Activated CD4-positive, alpha-beta T cell treated with anti-CD3 and anti-CD28 coated beads for 4 hours (primary cell): ENCODE data around the gene DERL3.

Experiments
- DNase-seq, 2 donors: peaks; one replicate each; pipeline ENCODE4 v3.0.0-alpha.2; 2020

DERL3 gene

DNA sequence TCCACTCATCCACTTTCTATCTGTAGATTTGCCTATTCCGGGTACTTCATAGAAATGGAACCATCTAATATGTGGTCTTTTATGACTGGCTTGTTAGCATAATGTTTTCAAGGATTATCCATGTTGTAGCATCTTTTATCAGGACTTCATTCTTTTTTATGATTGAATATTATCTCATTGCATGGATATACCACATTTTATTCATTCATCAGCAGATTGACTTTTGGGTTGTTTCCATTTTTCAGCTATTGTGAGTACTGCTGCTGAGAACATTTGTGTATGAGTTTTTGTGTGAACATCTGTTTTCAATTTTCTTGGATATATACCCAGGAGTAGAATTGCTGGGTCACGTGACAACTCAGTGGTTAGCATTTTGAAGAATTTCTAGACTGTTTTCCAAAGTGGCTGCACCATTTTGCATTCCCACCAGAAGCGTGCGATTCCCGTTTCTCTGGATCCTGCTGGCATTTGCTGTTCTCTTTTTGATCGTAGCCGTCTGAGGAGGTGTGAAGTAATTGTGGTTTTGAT, 8.9 kb downstream of the DERL3 start:
- no peak for DNase-seq

DNA sequence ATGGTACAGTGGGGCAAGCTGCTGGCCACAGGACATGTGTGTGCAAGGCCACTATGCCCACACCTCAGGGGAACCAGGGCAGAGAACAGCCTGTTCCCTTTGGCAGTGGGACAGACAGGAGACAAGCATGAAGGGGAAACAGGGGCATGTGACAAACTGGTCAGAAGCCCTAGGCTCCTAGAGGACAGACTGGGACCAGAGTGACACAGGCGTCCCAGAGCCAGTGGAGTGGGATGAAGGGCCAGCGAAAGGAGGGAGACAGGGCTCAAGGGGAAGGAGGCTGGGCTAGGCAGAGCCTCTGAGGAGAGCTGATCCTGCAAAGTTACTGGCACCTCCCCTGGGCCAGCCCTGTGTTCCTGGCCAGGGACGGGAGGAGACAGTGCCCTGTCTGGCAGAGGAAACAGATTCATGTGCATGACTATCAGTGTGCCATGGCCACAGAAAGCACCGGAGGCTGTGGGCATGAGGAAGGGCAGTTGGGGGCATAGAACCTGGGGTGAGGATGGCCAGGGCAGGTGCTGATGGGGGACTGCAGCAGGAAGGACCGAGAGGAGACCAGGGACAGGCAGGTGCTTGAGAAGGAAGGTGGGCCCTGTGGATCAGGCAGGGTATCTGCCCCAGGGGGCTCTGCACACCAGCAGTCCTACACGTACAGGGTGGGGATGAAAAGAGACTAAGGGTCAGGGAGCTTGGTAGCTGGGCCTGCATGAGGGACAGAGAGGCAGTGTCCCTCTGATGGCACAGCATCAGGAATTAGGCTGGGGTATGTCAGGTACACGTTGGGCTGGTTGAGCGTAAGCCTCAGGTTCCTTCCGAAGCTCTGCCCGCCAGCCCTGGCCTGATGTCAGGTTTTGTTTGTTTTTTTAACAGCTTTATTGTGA, 9.8 kb downstream of the DERL3 start:
- DNase-seq = no peak

DNA sequence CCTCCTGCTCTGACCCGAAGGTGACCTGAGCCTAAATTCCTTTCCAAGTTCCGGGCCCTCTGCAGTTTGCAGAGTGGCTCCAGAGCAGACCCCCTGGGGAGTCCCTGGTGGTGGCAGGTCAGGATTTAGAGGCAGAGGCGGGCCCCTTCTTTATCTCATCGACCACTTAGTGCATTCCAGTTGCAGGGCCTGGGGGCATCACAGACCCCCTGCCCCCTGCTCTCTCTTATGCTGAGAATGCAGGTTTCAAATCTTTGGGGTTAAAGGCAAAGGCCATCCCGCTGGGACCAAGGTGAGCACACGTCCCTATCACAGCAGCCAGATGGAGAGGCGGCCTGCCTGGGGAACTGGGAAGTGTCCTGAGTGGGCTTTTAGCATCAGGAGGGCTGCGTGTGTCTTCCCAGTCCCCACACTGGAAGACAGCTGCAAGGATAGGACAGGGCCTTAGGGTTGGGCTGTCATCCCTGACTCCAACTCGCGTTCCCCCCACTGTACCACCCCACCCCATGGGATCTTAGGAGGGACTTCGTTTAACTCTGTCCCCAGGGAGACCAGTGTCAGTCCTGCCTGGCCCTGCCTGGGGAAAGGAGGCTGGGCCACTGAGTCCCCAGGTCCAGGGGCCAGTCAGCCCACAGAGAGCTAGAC, 11.3 kb downstream of the DERL3 start:
- no peak for DNase-seq

DNA sequence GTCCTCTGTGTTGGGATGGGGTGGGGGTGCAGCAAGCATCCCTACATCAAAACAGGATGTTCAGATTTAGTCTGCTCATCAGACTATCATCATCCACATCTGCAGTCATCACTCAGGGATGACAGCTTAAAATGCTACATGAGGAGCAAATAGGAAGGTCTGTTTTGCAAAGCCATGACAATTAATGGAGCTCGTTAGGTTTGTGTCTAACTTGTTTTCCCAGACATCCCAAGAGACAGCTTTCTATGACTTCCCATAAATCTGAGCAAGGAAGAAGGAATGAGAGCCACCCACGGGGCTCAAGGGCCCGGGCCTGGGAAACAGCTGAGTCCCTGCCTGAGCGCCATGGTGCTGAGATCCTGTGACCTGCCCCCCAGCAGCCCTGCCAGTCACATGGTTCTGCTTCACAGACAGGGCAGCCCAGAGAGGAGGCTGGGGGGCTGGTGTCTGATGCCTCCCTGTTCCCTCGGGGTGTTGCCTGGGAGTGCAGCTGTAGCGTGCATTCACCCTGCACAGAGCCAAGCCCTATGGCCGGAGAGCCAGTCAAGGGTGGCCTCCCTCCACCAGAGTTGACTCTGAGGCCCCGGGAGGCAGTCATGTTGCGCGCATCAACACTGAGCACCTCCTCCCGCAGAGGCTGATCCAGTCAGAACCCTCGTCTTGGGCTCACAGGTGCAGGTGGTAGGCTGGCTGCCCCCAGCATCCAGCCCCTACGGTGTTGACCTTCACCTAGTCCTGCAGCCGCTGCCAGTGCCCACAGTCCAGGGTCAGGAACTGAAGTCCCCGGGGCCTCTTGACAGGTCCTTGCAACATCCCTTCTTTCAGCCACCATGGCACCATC, 12.1 kb downstream of the DERL3 start:
- DNase-seq = no peak

DNA sequence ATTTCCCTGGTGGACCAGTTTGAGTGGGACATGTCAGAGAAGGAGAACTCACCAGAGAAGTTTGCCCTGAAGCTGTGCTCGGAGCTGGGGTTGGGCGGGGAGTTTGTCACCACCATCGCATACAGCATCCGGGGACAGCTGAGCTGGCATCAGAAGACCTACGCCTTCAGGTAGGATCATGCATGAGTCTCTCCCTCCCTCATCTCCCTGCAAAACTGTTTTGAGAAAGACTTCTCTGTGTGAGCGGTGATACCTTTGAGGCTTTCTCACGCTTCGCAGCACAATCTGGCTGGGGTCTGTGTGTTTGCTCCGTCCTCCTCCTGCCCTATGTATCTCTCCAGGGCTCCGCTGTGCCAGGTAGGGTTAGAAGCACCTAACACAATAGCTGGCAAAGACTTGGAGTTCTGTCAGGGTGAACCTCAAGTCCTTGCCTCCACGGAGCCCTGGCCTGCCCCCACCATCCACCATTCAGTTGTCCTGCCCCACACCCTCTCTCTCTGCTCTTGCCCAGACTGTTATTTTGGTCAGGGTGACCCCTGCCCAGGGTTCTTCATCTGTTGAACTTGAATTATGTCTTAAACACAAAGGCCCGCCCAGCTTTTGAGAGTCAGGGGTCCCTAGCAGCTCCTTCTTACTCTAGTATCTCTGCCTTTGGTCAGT, 13.4 kb downstream of the DERL3 start:
- no peak for DNase-seq

DNA sequence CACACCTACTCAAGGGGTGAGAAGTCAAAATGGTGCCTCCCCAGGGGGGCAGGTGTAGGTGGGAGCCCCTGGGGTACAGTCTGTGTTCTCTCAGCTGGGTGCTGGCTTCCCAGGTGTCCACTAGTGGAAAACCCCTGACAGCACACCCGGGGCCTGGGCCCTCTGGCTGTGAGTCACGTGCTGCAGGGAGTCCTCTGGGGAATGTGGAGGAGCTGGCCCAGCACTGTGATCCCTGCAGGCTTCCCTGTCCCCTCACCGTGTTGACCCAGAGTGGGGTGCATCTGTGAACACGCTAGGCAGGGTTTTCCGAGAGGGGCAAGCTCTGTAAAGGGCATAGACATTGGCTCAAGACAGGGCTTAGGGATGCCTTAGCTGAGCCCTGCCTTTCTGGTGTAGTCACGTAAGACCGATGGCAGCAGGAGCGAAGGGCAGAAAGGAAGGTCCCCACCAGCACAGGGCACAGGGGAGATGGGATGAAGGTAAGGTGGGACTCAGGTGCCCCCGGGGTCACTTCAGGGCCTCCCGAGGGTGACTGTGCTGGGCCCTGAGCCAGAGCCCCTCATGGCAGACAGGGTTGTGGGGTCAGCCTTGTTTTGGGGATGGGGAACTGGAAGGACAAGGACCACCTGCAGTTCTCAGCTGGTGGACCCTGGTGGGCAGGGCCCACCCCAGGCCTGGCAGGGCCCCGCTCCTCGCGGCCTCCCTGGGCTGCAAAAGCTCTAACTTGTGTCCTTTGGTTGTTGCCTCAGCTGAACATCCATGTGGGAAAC, 14.1 kb downstream of the DERL3 start:
- DNase-seq = no peak

DNA sequence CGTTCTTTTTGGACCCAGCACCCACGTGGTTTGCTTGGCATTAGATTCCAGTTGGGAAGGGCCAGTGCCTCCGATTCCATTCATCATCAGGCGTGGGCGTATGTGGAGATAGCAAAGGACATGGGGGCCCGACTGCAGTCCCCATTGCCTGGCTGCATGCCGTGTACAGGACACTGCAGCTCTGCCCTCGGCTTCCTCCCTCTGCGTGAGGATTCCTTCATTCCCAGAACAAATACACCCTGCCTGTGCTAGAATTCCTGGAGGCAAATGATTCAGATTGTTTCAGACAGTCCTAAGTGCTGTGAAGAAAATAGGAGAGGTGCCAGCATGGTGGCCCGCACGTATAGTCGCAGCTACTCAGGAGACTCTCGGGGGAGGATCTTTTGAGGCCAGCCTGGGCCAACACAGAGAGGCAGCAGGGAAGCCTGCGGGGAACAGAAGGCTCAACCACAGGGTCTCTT, 15.4 kb downstream of the DERL3 start:
- no peak for DNase-seq

DNA sequence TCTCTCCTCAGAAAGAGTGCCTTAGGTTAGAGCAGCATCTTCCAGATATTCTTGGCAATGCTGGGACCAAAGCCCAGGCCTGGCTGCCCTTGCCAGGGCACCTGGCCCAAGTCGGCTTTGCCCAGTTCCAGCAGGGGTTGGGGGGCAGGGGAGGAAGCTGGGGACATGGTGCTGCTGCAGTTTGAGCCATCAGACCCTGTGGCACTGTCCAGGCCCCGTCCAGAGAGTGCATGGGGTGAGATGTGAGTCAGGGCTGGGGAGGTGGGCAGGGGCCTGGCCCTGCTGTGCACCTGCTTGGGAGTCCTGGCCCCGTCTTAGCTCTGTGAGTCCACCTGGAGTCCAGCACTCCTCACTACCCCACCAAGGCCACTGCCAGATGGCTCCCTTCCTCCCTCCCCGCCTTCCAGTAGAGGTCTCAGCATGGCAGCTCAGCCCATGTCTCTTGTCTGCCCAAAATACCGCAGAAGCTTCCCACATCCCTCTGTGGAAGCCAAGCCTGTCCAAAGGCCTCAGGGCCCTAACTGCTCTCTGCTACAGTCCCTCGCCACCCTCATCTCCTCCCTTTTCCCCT, 16.6 kb downstream of the DERL3 start:
- no peak for DNase-seq

DNA sequence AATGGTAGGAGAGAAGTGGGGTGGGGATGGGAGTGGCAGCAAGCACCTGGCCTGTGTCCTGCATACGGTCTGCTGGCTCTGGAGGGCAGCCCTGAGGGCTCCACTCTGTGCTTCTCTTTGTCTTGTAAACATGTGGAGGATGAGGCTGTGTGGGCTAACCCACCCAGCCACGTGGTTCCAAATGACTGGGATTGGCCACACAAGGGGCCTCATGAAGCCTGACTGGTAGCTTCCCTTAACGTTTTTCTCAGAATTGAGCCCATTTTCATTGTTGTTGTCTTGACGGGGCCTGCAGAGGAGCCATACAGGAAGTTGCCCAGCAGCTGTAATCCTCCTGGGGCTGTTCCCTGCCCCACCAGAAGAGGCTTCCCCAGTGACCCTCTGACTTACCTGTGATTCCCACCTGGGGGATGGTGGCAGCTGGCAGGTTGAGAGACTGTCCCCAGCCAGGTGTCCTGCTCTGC, 18.0 kb downstream of the DERL3 start:
- no peak for DNase-seq

DNA sequence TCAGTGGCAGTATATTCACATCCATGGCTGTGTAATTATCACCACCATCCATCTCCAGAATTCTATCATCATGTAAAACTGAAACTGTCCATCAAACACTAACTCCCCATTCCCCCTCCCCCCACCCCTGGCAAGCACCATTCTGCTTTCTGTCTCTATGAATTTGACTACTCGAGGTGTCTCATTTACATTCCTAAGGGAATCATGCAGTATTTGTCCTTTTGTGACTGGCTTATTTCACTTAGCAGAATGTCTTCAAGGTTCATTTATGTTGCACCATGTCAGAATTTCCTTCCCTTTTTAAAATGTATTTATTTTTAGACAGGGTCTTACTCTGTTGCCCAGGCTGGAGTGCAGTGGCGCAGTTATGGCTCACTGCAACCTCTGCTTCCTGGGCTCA, 20.3 kb downstream of the DERL3 start:
- DNase-seq = no peak

DNA sequence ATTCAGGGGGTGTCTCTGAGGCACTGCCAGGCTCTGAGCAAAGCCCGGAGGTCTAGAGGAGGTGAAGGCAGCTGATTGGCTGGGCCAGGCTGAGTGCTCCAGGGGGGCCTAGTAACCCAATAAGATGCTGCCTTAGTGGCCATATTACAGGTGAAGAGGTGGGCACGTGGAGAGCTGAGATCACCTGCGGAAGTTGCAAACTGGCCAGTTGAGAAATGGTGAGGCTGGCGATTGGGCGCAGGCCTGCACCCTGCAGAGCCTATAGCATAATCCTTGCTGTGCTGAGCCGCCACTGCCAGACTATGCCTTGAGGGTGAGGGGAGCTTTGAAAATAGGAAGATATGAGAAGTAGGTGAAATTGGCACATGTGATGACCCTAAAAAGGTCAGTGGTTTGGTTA, 21.7 kb downstream of the DERL3 start:
- DNase-seq = no peak

DNA sequence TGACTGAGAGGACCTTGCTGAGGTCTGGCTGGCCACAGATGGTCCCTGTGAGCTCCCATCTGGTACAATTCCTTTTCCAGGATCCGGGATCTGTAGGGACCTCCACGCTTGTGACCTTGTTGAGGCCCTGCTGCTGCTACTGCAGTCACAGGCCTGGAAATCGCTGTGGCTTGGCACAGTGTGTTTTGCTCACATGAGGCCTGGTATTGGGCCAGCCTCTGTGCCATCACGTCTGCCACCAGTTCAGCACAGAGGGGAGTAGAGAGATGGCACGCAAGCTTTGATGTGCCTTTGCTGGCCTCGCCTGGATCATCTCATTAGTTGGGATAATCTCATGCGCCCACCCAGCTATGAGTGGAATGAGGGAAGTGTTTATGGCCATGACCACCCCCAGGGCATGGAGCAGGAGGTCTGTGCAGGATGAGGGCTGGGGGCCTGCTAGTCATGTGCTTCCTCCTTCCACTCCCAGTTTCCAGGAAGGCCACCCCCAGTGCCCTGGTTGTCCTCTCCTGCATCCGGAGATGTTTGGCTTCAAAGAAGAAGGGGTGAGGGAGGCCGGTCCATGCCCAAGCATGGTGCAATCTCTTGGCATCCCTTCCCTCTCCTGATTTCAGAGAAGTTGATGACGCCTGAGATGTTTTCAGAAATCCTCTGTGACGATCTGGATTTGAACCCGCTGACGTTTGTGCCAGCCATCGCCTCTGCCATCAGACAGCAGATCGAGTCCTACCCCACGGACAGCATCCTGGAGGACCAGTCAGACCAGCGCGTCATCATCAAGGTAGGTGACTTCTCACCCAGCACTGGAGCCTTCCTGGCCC, 22.4 kb downstream of the DERL3 start:
- no peak for DNase-seq

DNA sequence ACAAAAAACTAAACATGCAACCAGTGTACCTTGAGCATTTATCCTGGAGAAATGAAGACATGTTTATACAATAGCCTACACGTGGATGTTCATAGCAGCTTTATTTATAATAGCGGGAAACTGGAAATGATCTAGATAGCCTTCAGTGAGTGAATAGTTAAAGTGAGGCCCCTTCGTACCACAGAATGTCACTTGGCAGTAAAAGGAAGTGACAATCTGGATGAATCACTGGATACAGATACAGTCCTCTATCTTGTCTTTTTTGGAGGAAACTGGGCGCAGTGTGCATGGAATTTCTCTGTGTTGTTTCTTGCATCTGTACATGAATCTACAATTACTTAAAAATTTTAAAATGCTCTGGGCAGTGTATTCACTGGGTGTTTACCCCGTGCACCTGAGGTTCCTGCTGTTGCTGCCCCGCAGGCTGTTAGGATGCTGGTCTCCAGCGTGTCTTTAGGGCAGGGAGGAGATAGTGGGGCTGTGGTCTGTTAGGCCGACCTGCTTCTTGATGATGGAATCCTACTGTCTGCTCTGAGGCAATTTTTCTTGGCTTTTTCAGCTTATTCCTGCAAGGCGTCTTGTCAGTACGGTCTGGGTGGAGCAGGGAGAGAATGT, 23.2 kb downstream of the DERL3 start:
- DNase-seq = no peak

DNA sequence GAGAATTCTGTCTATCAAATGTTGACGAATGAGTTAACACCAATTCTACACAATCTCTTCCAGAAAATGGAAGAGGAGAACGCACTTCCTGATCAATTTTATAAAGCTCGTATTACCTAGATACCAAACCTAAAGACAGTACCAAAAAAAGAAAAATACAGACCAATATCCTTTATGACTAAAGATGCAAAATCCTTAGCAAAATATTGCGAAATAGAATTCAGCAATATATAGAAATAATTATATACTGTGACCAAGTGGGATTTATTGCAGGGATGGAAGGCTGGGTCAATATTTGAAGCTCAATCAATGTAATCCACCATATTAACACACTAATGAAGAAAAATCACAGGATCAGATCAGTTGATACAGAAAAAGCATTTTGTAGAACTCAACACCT, 26.4 kb downstream of the DERL3 start:
- no peak for DNase-seq

DNA sequence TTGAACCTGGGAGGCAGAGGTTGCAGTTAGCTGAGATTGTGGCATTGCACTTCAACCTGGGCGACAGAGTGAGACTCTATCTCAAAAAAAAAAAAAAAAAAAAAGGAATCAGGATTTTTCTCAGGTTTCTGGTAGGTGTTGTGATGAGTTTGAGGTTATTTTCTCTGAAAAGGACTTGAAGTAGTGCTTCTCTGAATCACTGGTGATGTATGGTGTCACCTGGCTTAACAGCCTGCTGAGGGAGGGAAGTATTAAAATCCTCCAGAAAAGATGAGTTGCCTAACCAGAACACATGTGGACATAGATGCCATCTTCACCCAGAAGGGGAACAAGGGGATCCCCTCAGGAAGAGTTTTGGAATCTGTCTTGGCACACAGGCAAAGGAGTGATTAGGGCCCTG, 32.0 kb downstream of the DERL3 start:
- no peak for DNase-seq

DNA sequence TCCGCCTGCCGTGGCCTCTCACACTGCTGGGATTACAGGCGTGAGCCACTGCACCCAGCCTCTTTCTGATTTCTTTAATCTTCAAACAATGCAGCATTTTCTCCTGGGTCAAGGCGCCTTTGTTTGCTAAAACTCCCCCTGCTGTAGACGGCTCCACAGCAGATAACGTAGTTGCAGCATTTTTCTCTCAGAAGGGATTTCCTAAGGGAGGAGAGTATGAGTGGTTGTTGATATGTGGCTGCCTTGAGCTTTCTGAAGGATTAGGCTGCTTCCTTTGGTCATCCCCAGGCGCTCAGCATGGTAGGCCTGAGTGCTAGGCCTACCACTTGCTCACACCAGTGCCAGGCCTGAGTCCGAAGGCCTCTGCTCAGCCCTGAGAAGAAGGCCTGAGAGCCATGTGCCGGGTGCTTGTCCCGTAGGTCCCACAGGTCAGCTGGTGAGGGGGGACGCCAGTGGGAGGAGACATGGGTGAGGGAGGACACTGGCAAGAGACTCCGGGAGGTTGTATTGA, 34.0 kb downstream of the DERL3 start:
- no peak for DNase-seq

DNA sequence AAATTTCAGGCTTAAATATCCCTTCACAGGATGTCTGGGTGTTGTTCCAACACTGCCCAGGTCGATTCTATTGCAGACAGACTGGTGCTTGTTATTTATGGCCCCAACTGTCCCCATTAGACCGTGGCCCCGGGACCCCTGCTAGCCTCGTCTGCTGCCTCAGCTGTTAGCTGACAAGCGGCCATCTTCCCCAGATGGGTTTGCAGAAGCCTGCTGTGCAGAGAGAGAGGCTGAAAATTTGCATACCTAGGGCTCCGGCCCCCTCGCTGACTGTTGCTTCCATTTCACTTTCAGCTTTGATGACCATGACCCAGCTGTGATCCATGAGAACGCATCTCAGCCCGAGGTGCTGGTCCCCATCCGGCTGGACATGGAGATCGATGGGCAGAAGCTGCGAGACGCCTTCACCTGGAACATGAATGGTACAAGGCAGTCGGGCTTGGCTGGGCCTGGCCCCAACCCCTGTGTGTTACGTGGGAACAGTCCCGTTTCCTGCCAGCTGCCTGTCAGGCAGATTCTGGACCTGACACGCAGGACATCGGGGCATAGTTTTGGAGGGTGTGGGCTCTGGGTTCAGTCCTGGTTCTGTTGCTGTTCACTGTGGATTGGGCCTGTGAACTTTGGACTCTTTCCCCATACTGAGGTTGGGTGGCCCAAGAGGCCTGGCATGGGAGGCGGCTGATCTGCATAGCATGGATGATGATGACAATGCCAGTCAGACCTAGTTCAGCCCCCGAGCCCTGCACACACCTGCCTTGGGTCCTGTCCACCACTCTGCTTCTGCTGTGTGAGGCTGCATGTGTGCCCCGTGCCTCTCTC, 35.6 kb downstream of the DERL3 start:
- no peak for DNase-seq

DNA sequence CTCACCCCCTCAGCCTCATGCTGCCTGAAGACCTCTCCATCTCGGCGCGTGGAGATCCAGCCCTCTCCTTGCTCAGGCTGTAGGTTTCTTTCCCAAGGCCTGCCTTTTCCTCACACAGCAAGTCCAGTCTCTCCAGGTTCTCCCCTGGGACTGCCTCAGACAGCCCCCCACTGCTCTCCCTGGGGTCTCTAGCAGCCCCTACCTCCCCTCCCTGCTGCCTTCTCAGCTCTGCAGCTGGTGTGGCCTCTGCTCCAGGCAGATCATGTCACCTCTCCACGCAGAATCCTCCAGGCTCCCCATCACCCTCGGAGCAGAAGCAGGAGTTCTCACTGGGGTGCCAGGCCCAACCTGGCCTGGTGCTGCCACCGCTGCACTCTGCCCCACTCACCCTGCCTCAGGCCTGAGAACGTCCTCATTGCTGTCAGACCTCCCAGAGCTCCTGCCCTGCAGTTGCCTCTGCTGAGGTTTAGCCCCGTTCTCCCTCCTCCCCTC, 36.9 kb downstream of the DERL3 start:
- DNase-seq = no peak
